K562 (cell line): ENCODE data around the gene FAM227A. TPM values are rescaled to one million over a fixed set of nuclear protein-coding genes. Genes with fewer than 3 reads are reported as not detected.

Experiments used
- CHD7 ChIP-seq: fragments of 200-600 bp; sonication (generic); IDR thresholded peaks from one replicate; pipeline ENCODE4 v1.6.1; 2012; ENCODE audit warnings: mild to moderate bottlenecking, low read depth, low read length, inconsistent platforms
- ZNF143 ChIP-seq: sonication (generic); formaldehyde crosslinking; IDR thresholded peaks from 2 replicates; pipeline ENCODE4 v1.9.0; 2022; ENCODE audit warnings: mild to moderate bottlenecking, missing genetic modification reagents
- polyA plus RNA-seq, 8 experiments: library from polyadenylated mRNA; depleted of rRNA in 4 of 8; stranded (reverse) in 5 of 8; unstranded in 3 of 8; fragments of >200 nt; fragmentation: Nextera tagmentation in 2 of 8; fragmentation: Illumina TruSeq in 1 of 8; extraction: Ambion mirVana in 2 of 8; extraction: Trizol in 1 of 8; gene quantifications; 2 replicates each; pipeline versions ENCODE4 v1.2.1 to v1.2.3, GENCODE V29; 2011 to 2014; ENCODE audit warnings: inconsistent platforms in 1 of 8, missing spikeins in 1 of 8
- total RNA-seq, 7 experiments: library from RNA; depleted of rRNA in 6 of 7; stranded (reverse); fragments of >200 nt in 6 of 7; fragmentation: Illumina TruSeq in 2 of 7; extraction: Trizol in 2 of 7; gene quantifications; 2 replicates each; pipeline versions ENCODE4 v1.2.1 to v1.2.3, GENCODE V29; 2011 to 2021; ENCODE audit warnings: low replicate concordance in 1 of 7
- TF ChIP-seq, protein P1 (sequence below): fragments of 450-650 bp; IDR thresholded peaks from 2 replicates; pipeline ENCODE4 v1.6.1; 2014; ENCODE audit warnings: low read depth, mild to moderate bottlenecking, moderate library complexity, borderline replicate concordance
- TF ChIP-seq, protein P2 (sequence below): fragments of 450-650 bp; IDR thresholded peaks from 2 replicates; pipeline ENCODE4 v1.7.0; 2016; ENCODE audit warnings: borderline replicate concordance

FAM227A gene
- total and polyA plus RNA-seq, 9 of the 15 experiments (the other 6 are each of a cell fraction or from before 2014, with no cell fraction given) = 0.10 to 2.2 (median 0.83) TPM

GRCh38 chr22:38549101-38549894 is 106.9 kb downstream of the FAM227A start (continued):
- TF ChIP-seq CHD7 (no peak), ZNF143 (CRISPR knock-in tag) (no peak)
- TF ChIP-seq, protein P1, sequence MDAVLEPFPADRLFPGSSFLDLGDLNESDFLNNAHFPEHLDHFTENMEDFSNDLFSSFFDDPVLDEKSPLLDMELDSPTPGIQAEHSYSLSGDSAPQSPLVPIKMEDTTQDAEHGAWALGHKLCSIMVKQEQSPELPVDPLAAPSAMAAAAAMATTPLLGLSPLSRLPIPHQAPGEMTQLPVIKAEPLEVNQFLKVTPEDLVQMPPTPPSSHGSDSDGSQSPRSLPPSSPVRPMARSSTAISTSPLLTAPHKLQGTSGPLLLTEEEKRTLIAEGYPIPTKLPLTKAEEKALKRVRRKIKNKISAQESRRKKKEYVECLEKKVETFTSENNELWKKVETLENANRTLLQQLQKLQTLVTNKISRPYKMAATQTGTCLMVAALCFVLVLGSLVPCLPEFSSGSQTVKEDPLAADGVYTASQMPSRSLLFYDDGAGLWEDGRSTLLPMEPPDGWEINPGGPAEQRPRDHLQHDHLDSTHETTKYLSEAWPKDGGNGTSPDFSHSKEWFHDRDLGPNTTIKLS = no peak
- TF ChIP-seq, protein P2, sequence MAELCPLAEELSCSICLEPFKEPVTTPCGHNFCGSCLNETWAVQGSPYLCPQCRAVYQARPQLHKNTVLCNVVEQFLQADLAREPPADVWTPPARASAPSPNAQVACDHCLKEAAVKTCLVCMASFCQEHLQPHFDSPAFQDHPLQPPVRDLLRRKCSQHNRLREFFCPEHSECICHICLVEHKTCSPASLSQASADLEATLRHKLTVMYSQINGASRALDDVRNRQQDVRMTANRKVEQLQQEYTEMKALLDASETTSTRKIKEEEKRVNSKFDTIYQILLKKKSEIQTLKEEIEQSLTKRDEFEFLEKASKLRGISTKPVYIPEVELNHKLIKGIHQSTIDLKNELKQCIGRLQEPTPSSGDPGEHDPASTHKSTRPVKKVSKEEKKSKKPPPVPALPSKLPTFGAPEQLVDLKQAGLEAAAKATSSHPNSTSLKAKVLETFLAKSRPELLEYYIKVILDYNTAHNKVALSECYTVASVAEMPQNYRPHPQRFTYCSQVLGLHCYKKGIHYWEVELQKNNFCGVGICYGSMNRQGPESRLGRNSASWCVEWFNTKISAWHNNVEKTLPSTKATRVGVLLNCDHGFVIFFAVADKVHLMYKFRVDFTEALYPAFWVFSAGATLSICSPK = no peak
